ENCODE results near the gene POLL. TPM values are rescaled to one million over a fixed set of nuclear protein-coding genes. Genes with fewer than 3 reads are reported as not detected.

POLL gene
- total RNA-seq, 2 donors from 2014 or later, result 51.8 to 59.3 TPM

DNA sequence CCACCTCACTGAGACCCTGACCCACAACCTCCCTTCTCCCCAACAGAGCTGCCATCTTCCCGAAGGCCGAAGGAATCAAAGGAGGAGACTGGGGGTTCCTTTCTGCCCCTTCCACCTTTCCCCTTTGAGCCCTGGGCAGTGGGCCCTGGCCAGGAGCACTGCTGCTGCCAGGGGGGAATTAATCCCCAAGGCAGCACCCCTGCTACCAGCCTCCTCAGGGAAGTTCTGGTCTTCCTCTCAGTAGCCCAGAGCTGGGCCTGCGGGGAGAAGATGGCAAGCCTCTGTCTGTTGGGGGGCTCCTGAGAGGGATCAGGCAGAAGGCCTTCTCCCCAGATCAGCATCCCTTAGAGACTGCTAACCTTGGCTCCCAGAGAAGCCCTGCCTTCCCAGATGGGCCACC lies 25.6 kb upstream of the POLL start:
- no peaks in the 10 kb centered on the region for H3K27me3 ChIP-seq (ENCODE audit: control insufficient read depth, insufficient read depth, low read length, poor library complexity, severe bottlenecking)
- H3K4me3 ChIP-seq (ENCODE audit: low read length), result no peak overlapping the region
- no peak for TF ChIP-seq CTCF (conservative IDR thresholded peaks at IDR 0.05)
- WGBS, 2 experiments (ENCODE audit: insufficient coverage in 1 of 2, insufficient read length in 1 of 2), result 98% methylated on average over 3 of the region's 3 CpGs; no CpG with 5 or more reads in 1 of the 2 experiments
- Mint-ChIP-seq H3K4me3 (no peak overlapping the region), H3K27me3 (ENCODE audit: insufficient read depth) (no peaks in the 10 kb centered on the region), H3K4me1 (peaks cover 47% of the 10 kb centered on the region), H3K36me3 (ENCODE audit: low read depth) (peaks cover 40% of the 10 kb centered on the region), H3K27ac (no peak overlapping the region), H3K9me3 (no peaks in the 10 kb centered on the region)
- DNase-seq, result no peak
- H3K4me1 ChIP-seq (ENCODE audit: control insufficient read depth, insufficient read depth, low read length), result peaks cover 40% of the 10 kb centered on the region
- H3K9me3 ChIP-seq (ENCODE audit: control insufficient read depth, low read length), result no peaks in the 10 kb centered on the region
- peaks cover 52% of the 10 kb centered on the region for H3K36me3 ChIP-seq (ENCODE audit: control insufficient read depth, insufficient read depth, low read length)
- no peak overlapping the region for H3K27ac ChIP-seq (ENCODE audit: low read depth, low read length)
- H3K9ac ChIP-seq (ENCODE audit: extremely low read depth, low read length, poor library complexity, severe bottlenecking), result no peak overlapping the region

GRCh38 chr10:101612872-101613271 lies 24.8 kb upstream of the POLL start:
- DNase-seq, result no peak
- Mint-ChIP-seq H3K27me3 (ENCODE audit: insufficient read depth) (no peaks in the 10 kb centered on the region), H3K36me3 (ENCODE audit: low read depth) (peaks cover 38% of the 10 kb centered on the region), H3K4me1 (peaks cover 55% of the 10 kb centered on the region), H3K4me3 (no peak overlapping the region), H3K9me3 (no peaks in the 10 kb centered on the region), H3K27ac (peak overlapping the region; percentile 58)
- Histone ChIP-seq H3K9me3 (ENCODE audit: control insufficient read depth, low read length) (no peaks in the 10 kb centered on the region), H3K4me1 (ENCODE audit: control insufficient read depth, insufficient read depth, low read length) (peaks cover 46% of the 10 kb centered on the region), H3K4me3 (ENCODE audit: low read length) (no peak overlapping the region), H3K27me3 (ENCODE audit: control insufficient read depth, insufficient read depth, low read length, poor library complexity, severe bottlenecking) (no peaks in the 10 kb centered on the region), H3K36me3 (ENCODE audit: control insufficient read depth, insufficient read depth, low read length) (peaks cover 51% of the 10 kb centered on the region), H3K9ac (ENCODE audit: extremely low read depth, low read length, poor library complexity, severe bottlenecking) (no peak overlapping the region), H3K27ac (ENCODE audit: low read depth, low read length) (no peak overlapping the region)
- 93% methylated on average over 10 of the region's 10 CpGs; no CpG with 5 or more reads in 1 of the 2 experiments for WGBS, 2 experiments (ENCODE audit: insufficient coverage in 1 of 2, insufficient read length in 1 of 2)
- no peak for TF ChIP-seq CTCF (conservative IDR thresholded peaks at IDR 0.05)

- 95 to 97% methylated on average over 4 to 6 of the region's 6 CpGs for WGBS, 2 experiments (ENCODE audit: insufficient coverage in 1 of 2, insufficient read length in 1 of 2)
- H3K4me1 ChIP-seq (ENCODE audit: control insufficient read depth, insufficient read depth, low read length), result peaks cover 49% of the 10 kb centered on the region
- H3K36me3 ChIP-seq (ENCODE audit: control insufficient read depth, insufficient read depth, low read length), result peaks cover 48% of the 10 kb centered on the region
- TF ChIP-seq CTCF (conservative IDR thresholded peaks at IDR 0.05), result no peak
- no peak overlapping the region for H3K9ac ChIP-seq (ENCODE audit: extremely low read depth, low read length, poor library complexity, severe bottlenecking)
- H3K4me3 ChIP-seq (ENCODE audit: low read length), result no peak overlapping the region
- Mint-ChIP-seq H3K4me3 (no peak overlapping the region), H3K4me1 (peaks cover 57% of the 10 kb centered on the region), H3K9me3 (no peaks in the 10 kb centered on the region), H3K36me3 (ENCODE audit: low read depth) (peaks cover 34% of the 10 kb centered on the region), H3K27ac (no peak overlapping the region), H3K27me3 (ENCODE audit: insufficient read depth) (no peaks in the 10 kb centered on the region)
- H3K27ac ChIP-seq (ENCODE audit: low read depth, low read length), result no peak overlapping the region
- DNase-seq, result no peak
- no peaks in the 10 kb centered on the region for H3K9me3 ChIP-seq (ENCODE audit: control insufficient read depth, low read length)
- H3K27me3 ChIP-seq (ENCODE audit: control insufficient read depth, insufficient read depth, low read length, poor library complexity, severe bottlenecking), result no peaks in the 10 kb centered on the region
Measured at GRCh38 chr10:101612086-101612485, 24.0 kb upstream of the POLL start.
